Measurements from ENCODE around the gene KCNH1. TPM values are rescaled to one million over a fixed set of nuclear protein-coding genes. Genes with fewer than 3 reads are reported as not detected.

The KCNH1 gene
- polyA plus RNA-seq, 1 of the 3 experiments (the other 2 are of a cell fraction), result 0.08 TPM

GRCh38 chr1:210883821-210884220, 250.1 kb downstream of the KCNH1 start:
- DNase-seq, result no peak
- H3K4me2 ChIP-seq, result no peak overlapping the region
- no peak for TF ChIP-seq RAD21 (IDR thresholded peaks at IDR 0.05; ENCODE audit: low read length)
- TF ChIP-seq JUND (IDR thresholded peaks at IDR 0.05), result no peak
- TF ChIP-seq RXRA (IDR thresholded peaks at IDR 0.05; ENCODE audit: borderline replicate concordance, low read depth), result no peak
- no peak for TF ChIP-seq MAX (IDR thresholded peaks at IDR 0.05; ENCODE audit: low read depth)
- no peak for TF ChIP-seq USF1 (IDR thresholded peaks at IDR 0.05; ENCODE audit: borderline replicate concordance, low read depth)
- no peak for TF ChIP-seq ELF1 (IDR thresholded peaks at IDR 0.05)
- no peak for TF ChIP-seq IRF3 (IDR thresholded peaks at IDR 0.05; ENCODE audit: low read depth, low read length)
- WGBS (ENCODE audit: low lambda C conversion rate), result 36% methylated on average over 2 of the region's 2 CpGs
- ChIA-PET POLR2A (no interaction called here), CTCF (interaction anchor here (1.0 to 1.7 kb wide), 2 partner anchors 96 to 250 kb away, joined by 3 to 9 read pairs; partner anchors contain the start of gene KCNH1)
- H3K9me2 ChIP-seq, result no peaks in the 10 kb centered on the region
- no peak overlapping the region for H2AFZ ChIP-seq (ENCODE audit: low read depth)
- H3K4me1 ChIP-seq (ENCODE audit: control insufficient read depth in 1 of 2, insufficient read depth in 2 of 2, low read depth in 1 of 2, low read length in 1 of 2), result no peaks in the 10 kb centered on the region
- no peaks in the 10 kb centered on the region for H3K9me3 ChIP-seq
- no peaks in the 10 kb centered on the region for H3K79me2 ChIP-seq (ENCODE audit: insufficient read depth)
- H3K27me3 ChIP-seq (ENCODE audit: insufficient read depth), result no peaks in the 10 kb centered on the region
- H3K9ac ChIP-seq, result no peak overlapping the region
- no peak overlapping the region for H3K27ac ChIP-seq (ENCODE audit: low read depth in 2 of 2, low read length in 1 of 2)
- H4K20me1 ChIP-seq (ENCODE audit: insufficient read depth), result no peaks in the 10 kb centered on the region
- no peak overlapping the region for H3K4me3 ChIP-seq (ENCODE audit: low read depth in 2 of 2, low read length in 1 of 2)
- H3K36me3 ChIP-seq (replicated peaks in 1 of 2; ENCODE audit: control insufficient read depth in 1 of 2, insufficient read depth in 2 of 2, low read length in 1 of 2), result no peaks in the 10 kb centered on the region
- H3F3A ChIP-seq (replicated peaks; ENCODE audit: insufficient read depth), result no peaks in the 10 kb centered on the region

- H3K27ac ChIP-seq (ENCODE audit: low read depth in 2 of 2, low read length in 1 of 2), result no peak overlapping the region
- H3K9me2 ChIP-seq, result no peaks in the 10 kb centered on the region
- ChIA-PET CTCF (interaction anchor here (1.7 kb wide), 1 partner anchor 252 kb away, joined by 9 read pairs; the partner anchor contains the start of gene KCNH1), POLR2A (no interaction called here)
- H3F3A ChIP-seq (replicated peaks; ENCODE audit: insufficient read depth), result no peaks in the 10 kb centered on the region
- H3K27me3 ChIP-seq (ENCODE audit: insufficient read depth), result no peaks in the 10 kb centered on the region
- H2AFZ ChIP-seq (ENCODE audit: low read depth), result no peak overlapping the region
- WGBS (ENCODE audit: low lambda C conversion rate), result 34% methylated on average over 8 of the region's 8 CpGs
- H3K4me2 ChIP-seq, result no peak overlapping the region
- no peaks in the 10 kb centered on the region for H3K36me3 ChIP-seq (replicated peaks in 1 of 2; ENCODE audit: control insufficient read depth in 1 of 2, insufficient read depth in 2 of 2, low read length in 1 of 2)
- no peak overlapping the region for H3K9ac ChIP-seq
- no peak overlapping the region for H3K4me3 ChIP-seq (ENCODE audit: low read depth in 2 of 2, low read length in 1 of 2)
- TF ChIP-seq REST (IDR thresholded peaks at IDR 0.05; ENCODE audit: low read depth, low read length) (no peak), GABPA (IDR thresholded peaks at IDR 0.05; ENCODE audit: low read depth) (no peak)
- no peaks in the 10 kb centered on the region for H3K4me1 ChIP-seq (ENCODE audit: control insufficient read depth in 1 of 2, insufficient read depth in 2 of 2, low read depth in 1 of 2, low read length in 1 of 2)
- H3K9me3 ChIP-seq, result no peaks in the 10 kb centered on the region
- no peak for DNase-seq
- H3K79me2 ChIP-seq (ENCODE audit: insufficient read depth), result no peaks in the 10 kb centered on the region
- H4K20me1 ChIP-seq (ENCODE audit: insufficient read depth), result no peaks in the 10 kb centered on the region
Measured at GRCh38 chr1:210882414-210883221, 251.3 kb downstream of the KCNH1 start.
